A673 (cell line): Measurements from ENCODE around the gene SLC12A6.

ENCODE experiments used
- CTCF ChIP-seq: fragments of 300-800, 200-600 bp; sonication (generic); conservative IDR thresholded peaks from 2 replicates; pipeline ENCODE4 v1.5.1; 2017; ENCODE audit warnings: low read depth, mild to moderate bottlenecking, antibody characterized with exemption, low read length, moderate library complexity, mixed read lengths
- EZH2 ChIP-seq: fragments of 200-600 bp; sonication (generic); IDR thresholded peaks from 2 replicates; pipeline ENCODE4 v1.6.1; 2017; ENCODE audit warnings: borderline replicate concordance, low read depth, mild to moderate bottlenecking, mixed read lengths, antibody characterized with exemption, low read length; ENCODE audit not compliant: poor library complexity, severe bottlenecking

GRCh38 chr15:34209421-34210282 lies 127.9 kb downstream of the SLC12A6 start, which contains the start of gene KATNBL1:
- no peak for TF ChIP-seq EZH2
- peak; percentile 96 for TF ChIP-seq CTCF
